Thyroid gland (tissue), 4 donors: ENCODE data around the gene TPCN1.

Experiments used
- CTCF ChIP-seq, 6 experiments: fragments of 200-600 bp in 3 of 6; fragments of 450-650 bp in 3 of 6; sonication (generic) in 3 of 6; IDR thresholded peaks; one replicate each; pipeline ENCODE4 v1.5.1; 2016 to 2019; ENCODE audit warnings: antibody characterized with exemption in 6 of 6, mild to moderate bottlenecking in 2 of 6, inconsistent platforms in 1 of 6, moderate library complexity in 1 of 6
- POLR2A ChIP-seq, 2 donors: fragments of 450-650 bp; IDR thresholded peaks; one replicate each; pipeline ENCODE4 v1.6.1; 2017; ENCODE audit warnings: antibody characterized with exemption in 2 of 2, mild to moderate bottlenecking in 2 of 2, moderate library complexity in 1 of 2

GRCh38 chr12:113317122-113317521, 95.9 kb downstream of the TPCN1 start:
- TF ChIP-seq CTCF (IDR thresholded peaks at IDR 0.05), result no peak
- TF ChIP-seq POLR2A (IDR thresholded peaks at IDR 0.05), result no peak
